ENCODE measurements around the gene TCF20. TPM values are rescaled to one million over a fixed set of nuclear protein-coding genes. Genes with fewer than 3 reads are reported as not detected.

TCF20 gene
- total RNA-seq, 1 donor from 2014 or later = 47.4 TPM

DNA sequence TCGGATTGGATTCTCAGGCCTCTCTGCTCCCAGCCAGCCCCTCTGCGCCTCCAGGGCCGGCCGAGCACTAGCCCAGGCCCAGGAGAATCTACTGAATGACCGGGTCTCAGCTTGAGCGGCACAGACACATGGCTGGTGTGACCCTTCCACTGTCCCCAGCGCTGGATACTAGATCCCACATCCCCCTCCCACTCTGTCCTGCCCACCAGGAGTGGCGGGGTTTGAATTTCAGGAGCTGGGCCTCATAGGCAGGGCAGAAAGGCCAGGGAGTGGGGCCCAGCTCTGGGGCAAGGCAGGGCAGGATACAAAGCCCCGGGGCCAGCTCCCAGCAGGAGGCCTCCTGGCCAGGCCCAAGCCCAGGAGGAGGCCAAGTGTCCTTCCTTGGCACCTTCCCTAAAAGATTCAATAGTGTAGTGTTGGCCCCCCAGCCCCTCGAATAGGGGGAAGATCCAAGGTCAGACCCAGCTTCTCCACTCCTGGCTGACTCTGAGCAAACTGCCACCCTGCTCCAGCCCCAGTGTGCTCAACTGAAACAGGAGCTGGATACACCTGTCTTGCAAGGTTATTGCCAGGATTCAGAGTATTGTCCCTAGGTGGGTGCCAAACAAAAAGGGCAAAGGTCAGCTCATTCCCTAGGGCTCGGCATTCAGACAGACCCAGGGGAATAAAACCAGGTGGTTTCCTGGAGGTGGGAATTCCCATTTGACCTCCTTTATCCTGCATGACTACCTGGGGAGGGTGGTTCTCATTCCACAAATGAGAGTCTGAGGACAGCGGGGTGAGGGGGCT lies 22.5 kb upstream of the TCF20 start:
- TF ChIP-seq, protein P1, sequence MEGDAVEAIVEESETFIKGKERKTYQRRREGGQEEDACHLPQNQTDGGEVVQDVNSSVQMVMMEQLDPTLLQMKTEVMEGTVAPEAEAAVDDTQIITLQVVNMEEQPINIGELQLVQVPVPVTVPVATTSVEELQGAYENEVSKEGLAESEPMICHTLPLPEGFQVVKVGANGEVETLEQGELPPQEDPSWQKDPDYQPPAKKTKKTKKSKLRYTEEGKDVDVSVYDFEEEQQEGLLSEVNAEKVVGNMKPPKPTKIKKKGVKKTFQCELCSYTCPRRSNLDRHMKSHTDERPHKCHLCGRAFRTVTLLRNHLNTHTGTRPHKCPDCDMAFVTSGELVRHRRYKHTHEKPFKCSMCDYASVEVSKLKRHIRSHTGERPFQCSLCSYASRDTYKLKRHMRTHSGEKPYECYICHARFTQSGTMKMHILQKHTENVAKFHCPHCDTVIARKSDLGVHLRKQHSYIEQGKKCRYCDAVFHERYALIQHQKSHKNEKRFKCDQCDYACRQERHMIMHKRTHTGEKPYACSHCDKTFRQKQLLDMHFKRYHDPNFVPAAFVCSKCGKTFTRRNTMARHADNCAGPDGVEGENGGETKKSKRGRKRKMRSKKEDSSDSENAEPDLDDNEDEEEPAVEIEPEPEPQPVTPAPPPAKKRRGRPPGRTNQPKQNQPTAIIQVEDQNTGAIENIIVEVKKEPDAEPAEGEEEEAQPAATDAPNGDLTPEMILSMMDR (IDR thresholded peaks at IDR 0.05) = no peak
- Histone ChIP-seq H3K4me1 (no peaks in the 10 kb centered on the region), H3K27me3 (no peaks in the 10 kb centered on the region), H3K27ac (no peak overlapping the region), H3K36me3 (no peaks in the 10 kb centered on the region), H3K4me3 (no peak overlapping the region), H3K9me3 (no peaks in the 10 kb centered on the region)
- DNase-seq = no peak
- intact Hi-C loops (cut with DNase I) = no loop called here
- no peak for ATAC-seq

DNA sequence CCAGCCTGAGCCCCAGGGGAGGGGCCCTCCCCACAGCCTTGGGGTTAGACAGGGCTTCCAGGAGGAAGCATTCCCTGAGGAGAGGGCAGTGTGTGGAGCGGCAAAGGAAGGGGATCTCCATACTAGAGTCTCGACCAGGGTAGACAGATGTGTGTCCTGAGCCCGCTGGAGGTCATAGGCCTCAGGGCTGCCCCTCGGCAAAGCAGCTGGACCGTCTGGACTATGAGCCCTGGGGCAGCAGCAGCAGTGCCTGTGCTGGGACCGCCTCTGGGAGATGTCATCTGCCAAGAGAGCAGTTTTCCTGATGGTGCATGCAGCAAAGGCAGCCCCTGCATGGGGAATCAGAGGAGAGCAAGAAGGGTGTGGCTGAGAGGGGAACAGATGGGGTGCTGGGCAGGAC lies 20.8 kb upstream of the TCF20 start:
- no peak overlapping the region for H3K4me3 ChIP-seq
- TF ChIP-seq, protein P1 (IDR thresholded peaks at IDR 0.05) = no peak
- no peaks in the 10 kb centered on the region for H3K36me3 ChIP-seq
- H3K9me3 ChIP-seq = no peaks in the 10 kb centered on the region
- intact Hi-C loops (cut with DNase I) = no loop called here
- no peak for DNase-seq
- no peak overlapping the region for H3K27ac ChIP-seq
- no peaks in the 10 kb centered on the region for H3K4me1 ChIP-seq
- no peaks in the 10 kb centered on the region for H3K27me3 ChIP-seq
- ATAC-seq = no peak

DNA sequence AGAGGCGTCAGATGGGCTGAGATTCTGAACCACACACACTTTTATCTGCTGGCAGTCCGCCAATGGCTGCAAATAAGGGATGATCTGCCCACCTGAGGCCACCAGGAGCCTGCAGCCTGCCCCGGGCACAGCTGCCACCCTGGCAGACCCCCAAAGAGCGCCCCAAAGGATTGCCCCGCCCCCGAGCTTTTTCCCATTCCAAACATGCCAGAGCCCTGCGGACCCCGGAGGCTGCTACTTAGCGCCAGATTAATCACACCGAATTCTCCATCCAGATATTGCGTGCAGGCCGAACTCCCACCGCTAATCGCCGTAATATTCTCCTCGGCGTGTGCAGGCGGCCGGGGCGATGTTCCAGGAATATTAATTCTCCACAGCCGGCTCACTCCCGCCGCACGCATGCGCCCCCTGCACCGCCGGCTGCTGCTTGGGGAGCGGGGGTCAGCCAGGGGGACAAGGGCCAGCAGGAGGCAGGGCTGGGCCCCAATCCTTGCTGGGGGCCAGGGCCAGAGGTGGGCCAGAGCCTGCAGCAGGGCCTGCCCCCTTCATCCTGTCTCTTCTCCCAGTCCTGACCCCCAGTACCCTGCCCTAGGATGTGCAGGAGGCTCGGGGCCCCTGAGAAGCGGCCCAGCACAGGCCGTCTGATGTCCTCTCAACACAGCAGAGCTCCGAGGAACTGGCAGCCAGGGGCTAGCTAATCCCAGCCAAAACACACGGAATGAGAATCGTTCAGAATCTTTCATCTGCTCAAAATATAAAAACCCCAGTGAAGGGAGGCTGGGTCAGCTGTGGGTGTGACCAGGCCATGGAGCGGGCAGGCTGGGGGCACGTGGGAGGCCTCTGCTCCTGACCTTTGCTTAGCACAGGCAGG lies 19.5 kb upstream of the TCF20 start:
- no peaks in the 10 kb centered on the region for H3K36me3 ChIP-seq
- TF ChIP-seq, protein P1 (IDR thresholded peaks at IDR 0.05) = no peak
- ATAC-seq (no peak), DNase-seq (no peak)
- no peak overlapping the region for H3K4me3 ChIP-seq
- H3K4me1 ChIP-seq = no peaks in the 10 kb centered on the region
- no peak overlapping the region for H3K27ac ChIP-seq
- H3K27me3 ChIP-seq = peaks cover 4% of the 10 kb centered on the region
- intact Hi-C loops (cut with DNase I) = no loop called here
- H3K9me3 ChIP-seq = no peaks in the 10 kb centered on the region

DNA sequence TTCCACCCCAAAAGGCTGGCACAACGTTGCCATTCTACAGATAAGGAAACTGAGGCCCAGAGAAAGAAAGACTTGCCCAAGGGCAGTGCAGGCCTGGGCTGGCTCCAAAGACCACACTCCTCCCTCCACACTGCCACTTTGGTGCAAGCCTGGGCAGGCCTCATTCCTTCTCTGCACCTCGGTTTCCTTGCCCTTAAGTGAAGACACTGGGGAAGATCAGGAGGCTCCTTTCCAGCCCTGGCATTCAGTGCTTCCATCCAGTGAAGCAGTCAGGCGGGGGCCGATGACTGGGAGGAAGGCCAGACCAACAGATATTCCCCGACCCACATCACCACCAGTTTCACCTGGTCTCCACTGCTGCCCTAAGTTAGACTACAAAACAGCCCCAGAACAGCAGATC lies 18.3 kb upstream of the TCF20 start:
- intact Hi-C loops (cut with DNase I) = no loop called here
- DNase-seq = no peak
- no peaks in the 10 kb centered on the region for H3K4me1 ChIP-seq

DNA sequence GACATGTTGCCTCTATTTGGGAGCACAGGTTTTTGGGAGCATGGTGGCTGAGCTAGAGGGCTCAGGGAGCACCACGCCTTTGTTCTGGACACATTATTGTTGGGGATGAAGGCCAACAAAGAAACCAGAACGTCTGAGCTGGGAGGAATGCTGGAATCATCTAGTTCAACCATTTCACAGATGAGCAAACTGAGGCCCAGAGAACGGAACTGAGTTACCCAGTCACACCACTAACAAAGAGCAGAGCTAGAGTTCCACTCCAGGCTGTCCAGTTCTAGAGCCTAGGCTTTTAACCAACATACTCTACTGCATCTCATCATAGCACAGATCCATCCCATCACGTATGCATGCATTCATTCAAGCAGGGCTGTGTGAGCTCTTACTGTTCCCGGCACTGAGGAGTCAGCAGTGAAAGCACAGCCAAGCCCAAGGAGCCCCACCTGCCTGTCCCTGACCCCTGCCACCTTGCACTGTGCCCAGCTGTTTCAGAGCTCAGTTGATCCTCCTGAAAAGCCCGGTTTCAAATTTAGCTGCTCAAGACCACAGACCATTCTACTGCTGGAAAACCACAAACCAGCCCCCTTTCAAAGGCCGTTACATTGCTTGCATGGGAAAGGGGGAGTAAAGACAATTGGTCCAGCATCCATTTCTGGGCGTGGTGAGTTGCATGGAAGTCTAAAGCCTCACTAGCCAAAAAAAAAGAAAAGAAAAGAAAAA lies 16.9 kb upstream of the TCF20 start:
- TF ChIP-seq, protein P1 (IDR thresholded peaks at IDR 0.05) = no peak
- intact Hi-C loops (cut with DNase I) = no loop called here
- ATAC-seq (no peak), DNase-seq (no peak)
- H3K27me3 ChIP-seq = peaks cover 25% of the 10 kb centered on the region
- H3K9me3 ChIP-seq = no peaks in the 10 kb centered on the region
- no peaks in the 10 kb centered on the region for H3K36me3 ChIP-seq
- no peak overlapping the region for H3K4me3 ChIP-seq
- H3K27ac ChIP-seq = no peak overlapping the region
- peaks cover 5% of the 10 kb centered on the region for H3K4me1 ChIP-seq

More for the DNA sequence above, 18.3 kb upstream of the TCF20 start:
- Histone ChIP-seq H3K4me3 (no peak overlapping the region), H3K27ac (no peak overlapping the region), H3K9me3 (no peaks in the 10 kb centered on the region), H3K27me3 (peaks cover 15% of the 10 kb centered on the region), H3K36me3 (no peaks in the 10 kb centered on the region)
- no peak for ATAC-seq
- TF ChIP-seq, protein P1 (IDR thresholded peaks at IDR 0.05) = no peak
